Measurements from ENCODE around the gene BCL11B. TPM values are rescaled to one million over a fixed set of nuclear protein-coding genes. Genes with fewer than 3 reads are reported as not detected.
A peak's percentile ranks its signal among the peaks of the same experiment; 100 is the strongest.

The BCL11B gene
- total RNA-seq, 1 experiment from 2014 or later: 6.1 TPM

- peak; percentile 70 for DNase-seq
- H3K36me3 ChIP-seq (replicated peaks; ENCODE audit: control insufficient read depth, insufficient read depth, low read length): no peaks in the 10 kb centered on the region
- no peak overlapping the region for H3K4me3 ChIP-seq (ENCODE audit: insufficient read depth, low read depth, low read length)
- no peaks in the 10 kb centered on the region for H3K27me3 ChIP-seq (ENCODE audit: control insufficient read depth, insufficient read depth, low read length)
Observed at GRCh38 chr14:99169776-99170356, 102.1 kb downstream of the BCL11B start.

DNA sequence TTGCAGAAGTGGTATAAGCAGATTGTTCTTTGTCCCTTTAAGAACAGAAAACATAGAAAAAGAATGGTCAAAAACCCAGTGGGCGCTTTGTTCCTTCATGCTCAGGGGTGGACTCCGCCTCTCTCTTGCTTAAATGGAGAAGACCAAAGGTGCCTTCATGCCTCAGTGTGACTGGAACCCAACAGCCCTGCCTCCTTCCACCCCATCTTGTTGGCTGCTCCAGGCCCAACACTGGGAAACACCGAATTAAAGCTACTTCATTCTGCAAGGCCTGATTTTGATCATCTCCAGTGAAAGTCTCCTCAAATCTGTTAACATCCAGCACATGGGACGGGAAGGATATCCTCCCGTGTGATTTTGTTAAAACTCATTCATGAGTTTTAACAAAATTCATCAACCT is 103.7 kb downstream of the BCL11B start:
- no peaks in the 10 kb centered on the region for H3K27me3 ChIP-seq (ENCODE audit: control insufficient read depth, insufficient read depth, low read length)
- DNase-seq: no peak
- no peaks in the 10 kb centered on the region for H3K36me3 ChIP-seq (replicated peaks; ENCODE audit: control insufficient read depth, insufficient read depth, low read length)
- no peak overlapping the region for H3K4me3 ChIP-seq (ENCODE audit: insufficient read depth, low read depth, low read length)

DNA sequence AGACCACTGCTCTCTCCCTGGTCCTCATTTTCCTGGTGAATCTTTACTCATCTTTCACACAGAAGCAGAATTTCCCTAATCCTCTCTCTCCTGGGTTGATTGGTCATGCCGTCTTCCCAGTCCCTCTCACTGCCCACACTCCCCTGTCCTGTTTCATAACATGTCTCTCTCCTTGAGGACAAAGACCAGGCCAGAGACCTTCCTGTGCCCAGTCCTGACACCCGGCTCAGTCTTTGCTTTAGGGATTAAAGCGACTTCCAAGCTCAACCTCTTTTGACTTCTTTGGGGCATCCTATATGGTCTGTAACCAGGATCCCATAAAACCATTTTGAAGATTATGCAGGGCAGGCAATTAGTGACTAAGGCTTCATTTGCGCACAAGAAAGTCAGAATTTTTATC is 105.5 kb downstream of the BCL11B start:
- no peaks in the 10 kb centered on the region for H3K36me3 ChIP-seq (replicated peaks; ENCODE audit: control insufficient read depth, insufficient read depth, low read length)
- H3K27me3 ChIP-seq (ENCODE audit: control insufficient read depth, insufficient read depth, low read length): no peaks in the 10 kb centered on the region
- H3K4me3 ChIP-seq (ENCODE audit: insufficient read depth, low read depth, low read length): no peak overlapping the region
- no peak for DNase-seq

- H3K27me3 ChIP-seq (ENCODE audit: control insufficient read depth, insufficient read depth, low read length): no peaks in the 10 kb centered on the region
- H3K4me3 ChIP-seq (ENCODE audit: insufficient read depth, low read depth, low read length): no peak overlapping the region
- DNase-seq: no peak
- no peaks in the 10 kb centered on the region for H3K36me3 ChIP-seq (replicated peaks; ENCODE audit: control insufficient read depth, insufficient read depth, low read length)
Observed at GRCh38 chr14:99164712-99165111, 107.3 kb downstream of the BCL11B start.

- Histone ChIP-seq H3K27me3 (ENCODE audit: control insufficient read depth, insufficient read depth, low read length) (no peaks in the 10 kb centered on the region), H3K36me3 (replicated peaks; ENCODE audit: control insufficient read depth, insufficient read depth, low read length) (no peaks in the 10 kb centered on the region), H3K4me3 (ENCODE audit: insufficient read depth, low read depth, low read length) (no peak overlapping the region)
- DNase-seq: no peak
Observed at GRCh38 chr14:99163446-99163845, 108.6 kb downstream of the BCL11B start.

GRCh38 chr14:99159341-99160340 is 112.4 kb downstream of the BCL11B start:
- H3K4me3 ChIP-seq (ENCODE audit: insufficient read depth, low read depth, low read length): no peak overlapping the region
- H3K36me3 ChIP-seq (replicated peaks; ENCODE audit: control insufficient read depth, insufficient read depth, low read length): no peaks in the 10 kb centered on the region
- no peaks in the 10 kb centered on the region for H3K27me3 ChIP-seq (ENCODE audit: control insufficient read depth, insufficient read depth, low read length)
- DNase-seq: peak; percentile 35

DNA sequence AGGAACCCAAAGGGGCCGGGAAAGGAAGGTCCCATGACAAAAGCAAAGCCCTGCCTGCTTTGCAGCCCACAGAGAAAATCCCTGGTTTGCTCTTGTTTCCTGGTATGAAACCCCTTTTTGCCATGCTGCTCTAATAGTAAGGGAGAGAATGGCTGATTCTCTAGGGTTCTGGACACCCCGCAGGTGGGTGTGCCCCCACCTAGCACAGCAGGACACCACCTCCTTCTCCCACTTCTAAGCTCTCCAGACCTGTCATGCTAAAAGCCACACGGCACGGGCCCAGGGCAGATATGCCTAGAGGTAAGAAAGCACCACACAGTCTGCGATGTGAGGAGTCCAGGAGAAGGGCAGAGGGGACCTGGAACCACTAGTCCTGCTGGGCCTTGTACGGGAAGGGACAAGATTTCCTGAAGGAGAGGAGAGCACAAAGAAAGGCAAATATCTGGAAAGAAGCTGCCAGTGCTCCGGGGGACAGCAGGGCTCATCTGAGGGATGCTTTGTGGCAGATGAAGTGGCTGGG is 113.3 kb downstream of the BCL11B start:
- H3K4me3 ChIP-seq (ENCODE audit: insufficient read depth, low read depth, low read length): no peak overlapping the region
- no peaks in the 10 kb centered on the region for H3K27me3 ChIP-seq (ENCODE audit: control insufficient read depth, insufficient read depth, low read length)
- H3K36me3 ChIP-seq (replicated peaks; ENCODE audit: control insufficient read depth, insufficient read depth, low read length): no peaks in the 10 kb centered on the region
- peak; percentile 24 for DNase-seq

DNA sequence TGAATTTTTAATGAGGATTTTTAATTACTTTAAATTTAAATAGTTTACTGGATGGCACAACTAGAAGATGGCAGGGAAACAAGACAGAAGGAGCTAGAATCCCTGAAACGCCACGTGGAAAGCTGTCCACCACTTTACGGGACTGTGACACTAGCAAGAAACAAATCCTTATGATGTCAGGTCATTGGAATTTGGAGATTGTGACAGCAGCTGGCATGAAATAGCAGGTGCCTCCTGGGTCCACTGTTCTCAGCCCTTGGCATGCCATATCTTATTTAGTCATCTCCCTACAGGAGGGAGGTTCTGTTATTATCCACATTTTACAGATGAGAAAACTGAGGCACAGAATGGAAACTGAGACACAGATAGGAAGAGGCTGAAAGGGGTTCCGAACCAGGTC is 113.8 kb downstream of the BCL11B start:
- Histone ChIP-seq H3K36me3 (replicated peaks; ENCODE audit: control insufficient read depth, insufficient read depth, low read length) (no peaks in the 10 kb centered on the region), H3K27me3 (ENCODE audit: control insufficient read depth, insufficient read depth, low read length) (no peaks in the 10 kb centered on the region), H3K4me3 (ENCODE audit: insufficient read depth, low read depth, low read length) (no peak overlapping the region)
- DNase-seq: peak; percentile 9

DNA sequence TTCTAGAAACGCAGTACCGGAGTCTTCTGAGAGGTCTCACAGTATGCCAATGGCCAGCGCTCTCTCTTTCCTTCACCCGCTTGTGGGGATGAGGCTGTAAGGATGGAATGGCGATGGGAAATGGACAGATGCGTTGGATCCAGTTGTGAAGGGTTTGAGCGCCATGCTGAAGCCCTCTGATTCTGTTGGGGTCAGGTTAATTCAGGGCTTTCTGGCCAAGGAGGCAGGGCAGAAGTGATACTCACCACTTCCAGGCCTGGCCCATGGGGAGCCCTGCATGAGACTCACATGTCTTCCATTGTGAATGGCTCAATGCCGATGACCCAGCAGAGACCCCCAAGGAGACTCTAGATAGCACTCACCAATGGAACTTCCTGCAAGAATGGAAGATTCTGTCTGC is 114.3 kb downstream of the BCL11B start:
- no peaks in the 10 kb centered on the region for H3K36me3 ChIP-seq (replicated peaks; ENCODE audit: control insufficient read depth, insufficient read depth, low read length)
- DNase-seq: no peak
- no peaks in the 10 kb centered on the region for H3K27me3 ChIP-seq (ENCODE audit: control insufficient read depth, insufficient read depth, low read length)
- H3K4me3 ChIP-seq (ENCODE audit: insufficient read depth, low read depth, low read length): no peak overlapping the region

- peak; percentile 12 for DNase-seq
- Histone ChIP-seq H3K27me3 (ENCODE audit: control insufficient read depth, insufficient read depth, low read length) (no peaks in the 10 kb centered on the region), H3K4me3 (ENCODE audit: insufficient read depth, low read depth, low read length) (no peak overlapping the region), H3K36me3 (replicated peaks; ENCODE audit: control insufficient read depth, insufficient read depth, low read length) (no peaks in the 10 kb centered on the region)
Observed at GRCh38 chr14:99157246-99157645, 114.8 kb downstream of the BCL11B start.

GRCh38 chr14:99156814-99157213 is 115.2 kb downstream of the BCL11B start:
- no peak overlapping the region for H3K4me3 ChIP-seq (ENCODE audit: insufficient read depth, low read depth, low read length)
- H3K36me3 ChIP-seq (replicated peaks; ENCODE audit: control insufficient read depth, insufficient read depth, low read length): no peaks in the 10 kb centered on the region
- DNase-seq: peak; percentile 10
- no peaks in the 10 kb centered on the region for H3K27me3 ChIP-seq (ENCODE audit: control insufficient read depth, insufficient read depth, low read length)

GRCh38 chr14:99156090-99156425 is 115.9 kb downstream of the BCL11B start:
- DNase-seq: peak; percentile 17
- Histone ChIP-seq H3K27me3 (ENCODE audit: control insufficient read depth, insufficient read depth, low read length) (no peaks in the 10 kb centered on the region), H3K36me3 (replicated peaks; ENCODE audit: control insufficient read depth, insufficient read depth, low read length) (no peaks in the 10 kb centered on the region), H3K4me3 (ENCODE audit: insufficient read depth, low read depth, low read length) (no peak overlapping the region)

GRCh38 chr14:99155173-99156089 is 116.6 kb downstream of the BCL11B start:
- Histone ChIP-seq H3K4me3 (ENCODE audit: insufficient read depth, low read depth, low read length) (no peak overlapping the region), H3K36me3 (replicated peaks; ENCODE audit: control insufficient read depth, insufficient read depth, low read length) (no peaks in the 10 kb centered on the region), H3K27me3 (ENCODE audit: control insufficient read depth, insufficient read depth, low read length) (no peaks in the 10 kb centered on the region)
- no peak for DNase-seq

GRCh38 chr14:99150236-99150635 is 121.8 kb downstream of the BCL11B start:
- no peaks in the 10 kb centered on the region for H3K36me3 ChIP-seq (replicated peaks; ENCODE audit: control insufficient read depth, insufficient read depth, low read length)
- DNase-seq: no peak
- H3K4me3 ChIP-seq (ENCODE audit: insufficient read depth, low read depth, low read length): no peak overlapping the region
- H3K27me3 ChIP-seq (ENCODE audit: control insufficient read depth, insufficient read depth, low read length): no peaks in the 10 kb centered on the region

Measured in H7 (cell line).